ENCODE data around the gene EYS. TPM values are rescaled to one million over a fixed set of nuclear protein-coding genes. Genes with fewer than 3 reads are reported as not detected.
A peak's percentile ranks its signal among the peaks of the same experiment; 100 is the strongest.

Gene EYS
- total RNA-seq, 4 donors from 2014 or later = 0.12 to 1.4 (median 0.22) TPM

DNA sequence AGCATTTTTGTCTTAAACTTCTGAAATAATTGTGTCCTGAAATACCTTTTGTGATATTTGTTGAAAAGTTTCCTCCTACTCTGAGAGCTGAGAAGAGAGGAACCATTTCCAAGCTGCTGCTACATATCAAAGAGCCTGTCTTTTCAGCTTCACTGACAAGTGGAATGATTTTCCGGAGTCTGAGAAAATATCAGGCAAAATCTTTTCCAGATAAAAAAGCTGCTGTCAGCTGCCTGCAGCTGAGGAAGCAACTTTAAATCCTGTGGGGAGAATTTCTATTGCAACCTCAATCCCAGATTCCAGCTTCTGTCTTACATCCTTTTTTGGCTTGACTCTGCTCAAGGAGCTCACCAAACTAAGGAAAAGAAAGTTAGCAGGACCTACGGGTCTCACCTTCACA lies 1167.1 kb downstream of the EYS start:
- ATAC-seq (ENCODE audit: low FRiP score) (no peak), DNase-seq (ENCODE audit: low spot score) (no peak)
- TF ChIP-seq, protein P1, sequence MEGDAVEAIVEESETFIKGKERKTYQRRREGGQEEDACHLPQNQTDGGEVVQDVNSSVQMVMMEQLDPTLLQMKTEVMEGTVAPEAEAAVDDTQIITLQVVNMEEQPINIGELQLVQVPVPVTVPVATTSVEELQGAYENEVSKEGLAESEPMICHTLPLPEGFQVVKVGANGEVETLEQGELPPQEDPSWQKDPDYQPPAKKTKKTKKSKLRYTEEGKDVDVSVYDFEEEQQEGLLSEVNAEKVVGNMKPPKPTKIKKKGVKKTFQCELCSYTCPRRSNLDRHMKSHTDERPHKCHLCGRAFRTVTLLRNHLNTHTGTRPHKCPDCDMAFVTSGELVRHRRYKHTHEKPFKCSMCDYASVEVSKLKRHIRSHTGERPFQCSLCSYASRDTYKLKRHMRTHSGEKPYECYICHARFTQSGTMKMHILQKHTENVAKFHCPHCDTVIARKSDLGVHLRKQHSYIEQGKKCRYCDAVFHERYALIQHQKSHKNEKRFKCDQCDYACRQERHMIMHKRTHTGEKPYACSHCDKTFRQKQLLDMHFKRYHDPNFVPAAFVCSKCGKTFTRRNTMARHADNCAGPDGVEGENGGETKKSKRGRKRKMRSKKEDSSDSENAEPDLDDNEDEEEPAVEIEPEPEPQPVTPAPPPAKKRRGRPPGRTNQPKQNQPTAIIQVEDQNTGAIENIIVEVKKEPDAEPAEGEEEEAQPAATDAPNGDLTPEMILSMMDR (IDR thresholded peaks at IDR 0.05) = no peak

DNA sequence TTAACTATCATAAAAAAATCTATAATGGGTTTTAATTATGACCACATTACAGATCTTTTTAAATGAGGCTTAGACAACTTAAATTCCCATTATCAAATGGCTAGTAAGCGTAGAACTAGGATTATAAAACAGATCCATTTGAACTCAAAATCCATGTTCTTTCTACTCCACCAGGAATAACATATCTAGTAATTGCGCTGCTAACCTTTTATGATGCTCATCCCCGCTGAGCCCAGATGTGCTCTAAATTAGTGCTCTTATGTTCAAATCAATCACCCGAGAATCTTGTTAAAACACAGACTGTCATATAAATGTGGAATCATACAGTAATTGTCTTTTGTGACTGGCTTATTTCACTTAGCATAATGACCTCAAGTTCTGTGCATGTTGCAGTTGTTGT lies 1168.3 kb downstream of the EYS start:
- TF ChIP-seq, protein P1 (IDR thresholded peaks at IDR 0.05) = no peak
- DNase-seq (ENCODE audit: low spot score) = no peak
- no peak for ATAC-seq (ENCODE audit: low FRiP score)

DNA sequence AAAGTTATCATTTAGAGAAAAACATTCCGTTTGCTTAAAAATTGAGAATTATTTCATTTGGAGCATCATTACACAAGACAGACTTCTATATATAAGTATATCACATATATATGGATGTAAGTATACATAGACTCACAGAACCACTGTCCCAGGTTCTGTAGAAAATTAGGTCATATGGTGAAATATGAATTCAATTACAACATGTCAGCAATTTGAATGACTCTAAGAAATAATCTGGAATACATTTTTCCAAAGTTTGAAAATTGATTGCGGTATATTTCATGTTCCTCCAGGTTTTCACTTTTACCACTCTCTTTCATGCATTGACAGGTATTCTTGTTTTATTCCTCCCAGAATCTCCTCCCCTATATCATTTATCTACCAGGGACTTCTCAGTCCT lies 1179.1 kb downstream of the EYS start:
- DNase-seq (ENCODE audit: low spot score) (no peak), ATAC-seq (ENCODE audit: low FRiP score) (no peak)
- TF ChIP-seq, protein P1 (IDR thresholded peaks at IDR 0.05) = no peak

DNA sequence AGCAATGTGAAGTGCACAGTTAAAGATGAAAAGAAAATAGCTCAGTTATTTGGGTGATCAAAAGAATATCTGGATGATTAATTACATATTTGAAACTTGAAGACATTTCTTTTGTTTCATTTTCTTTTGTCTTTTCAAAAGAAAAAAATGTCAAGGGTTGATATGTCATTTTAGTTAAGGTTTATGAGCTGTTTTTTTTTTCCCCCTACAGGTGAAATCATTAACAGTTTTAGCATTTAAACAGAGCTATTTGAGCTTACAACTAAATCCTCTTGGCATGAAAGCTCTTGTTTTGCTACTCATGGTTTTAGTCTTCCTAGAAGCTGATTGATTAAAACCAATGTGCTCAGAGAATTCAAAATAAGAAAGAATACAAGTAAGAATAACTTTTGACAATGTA lies 1184.2 kb downstream of the EYS start:
- TF ChIP-seq, protein P1 (IDR thresholded peaks at IDR 0.05) = no peak

DNA sequence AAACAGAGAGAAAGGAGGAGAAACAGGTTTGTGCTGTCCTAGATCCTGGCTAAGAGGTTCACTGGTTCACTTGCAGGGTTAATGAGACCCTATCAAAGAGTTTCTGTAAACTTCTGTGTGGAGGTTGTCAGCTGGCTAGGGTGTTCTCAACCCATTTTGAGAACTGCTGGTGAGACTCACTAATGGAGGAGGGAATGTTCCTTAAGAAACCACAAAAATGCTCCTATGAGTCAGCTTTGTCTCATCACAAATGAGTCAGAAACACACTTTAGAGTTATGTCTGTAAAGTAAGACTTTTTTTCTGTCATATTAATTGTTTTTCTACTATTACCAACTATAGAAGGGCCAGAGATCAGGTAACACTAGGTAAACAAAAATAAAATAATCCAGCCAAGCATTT lies 1187.0 kb downstream of the EYS start:
- TF ChIP-seq, protein P1 (IDR thresholded peaks at IDR 0.05) = no peak
- peak; percentile 71 for ATAC-seq (ENCODE audit: low FRiP score)
- no peak for DNase-seq (ENCODE audit: low spot score)

More for the DNA sequence above, 1184.2 kb downstream of the EYS start:
- no peak for ATAC-seq (ENCODE audit: low FRiP score)
- no peak for DNase-seq (ENCODE audit: low spot score)

DNA sequence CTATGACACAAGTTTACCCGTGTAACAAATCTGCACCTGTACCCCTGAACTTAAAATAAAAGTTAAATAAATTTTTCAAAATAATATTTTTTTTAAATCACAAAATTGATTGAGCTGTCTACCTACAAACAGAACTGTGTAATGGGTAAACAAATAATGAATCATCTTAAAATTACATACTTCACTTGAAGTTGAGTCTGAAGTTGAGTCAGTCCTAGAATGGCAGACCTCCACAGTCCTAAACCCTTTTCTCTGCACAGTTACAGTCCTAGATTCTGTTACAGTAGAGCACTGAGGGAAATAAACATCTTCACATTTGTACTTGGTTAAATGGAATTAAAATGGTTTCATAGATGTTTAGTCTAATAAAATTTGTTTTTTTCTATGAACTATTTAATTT lies 1190.6 kb downstream of the EYS start:
- no peak for ATAC-seq (ENCODE audit: low FRiP score)
- TF ChIP-seq, protein P1 (IDR thresholded peaks at IDR 0.05) = no peak
- no peak for DNase-seq (ENCODE audit: low spot score)

DNA sequence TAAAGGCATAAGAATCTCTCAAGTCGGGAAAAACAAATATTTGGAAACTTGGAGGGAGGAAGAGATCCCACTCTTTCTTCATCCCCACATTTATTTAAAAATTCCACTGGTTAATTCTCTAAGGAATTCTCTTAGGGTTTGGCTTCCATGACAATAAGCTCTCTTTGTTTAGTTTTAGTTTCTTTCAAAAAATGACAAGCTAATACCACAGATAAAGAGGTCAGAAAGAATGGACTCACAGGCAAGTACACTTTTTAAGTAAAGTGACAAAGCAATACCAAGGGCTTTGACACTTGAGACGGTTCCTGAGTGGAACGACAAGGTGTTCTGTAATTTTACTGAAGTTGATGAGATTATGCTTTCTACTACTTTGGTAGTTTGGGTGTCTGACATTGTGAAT lies 1199.4 kb downstream of the EYS start:
- ATAC-seq (ENCODE audit: low FRiP score) (no peak), DNase-seq (ENCODE audit: low spot score) (no peak)
- TF ChIP-seq, protein P1 (IDR thresholded peaks at IDR 0.05) = no peak

Measured in omental fat pad (tissue), 4 donors.